A549 (cell line): ENCODE results near the gene PCGF5.
"Not testable (repeated sequence)": the region's sequence is repeated elsewhere in the genome, so short reads cannot be mapped to it uniquely, and the experiment has no call there.

Source experiments
- CHD2 ChIP-seq: fragments of 150-350 bp; IDR thresholded peaks from 2 replicates; pipeline ENCODE4 v1.6.1; 2014; ENCODE audit warnings: low read length; ENCODE audit not compliant: partially characterized antibody
- CTCF ChIP-seq: fragments of >200 bp; sonication (Bioruptor Twin); formaldehyde crosslinking; IDR thresholded peaks from 3 replicates; pipeline ENCODE4 v1.5.1; 2016
- ELK1 ChIP-seq: fragments of 150-350 bp; IDR thresholded peaks from 2 replicates; pipeline ENCODE4 v1.6.1; 2014; ENCODE audit warnings: low read depth, mild to moderate bottlenecking, low read length
- FOSB ChIP-seq: fragments of 250-450 bp; sonication (Bioruptor Pico); IDR thresholded peaks from 2 replicates; pipeline ENCODE4 v1.5.0; 2020; ENCODE audit warnings: mild to moderate bottlenecking, moderate library complexity
- HDAC2 ChIP-seq: fragments of 200-600 bp; sonication (generic); IDR thresholded peaks from 2 replicates; pipeline ENCODE4 v1.6.1; 2016
- MAX ChIP-seq: IDR thresholded peaks from 2 replicates; pipeline ENCODE4 v1.6.1; 2012
- POLR2AphosphoS2 ChIP-seq: conservative IDR thresholded peaks from 2 replicates; pipeline ENCODE4 v1.6.1; 2012; ENCODE audit warnings: low read length, improper control_type of control experiment, inconsistent platforms
- RCOR1 ChIP-seq: fragments of 150-350 bp; IDR thresholded peaks from 2 replicates; pipeline ENCODE4 v1.6.1; 2014; ENCODE audit warnings: antibody characterized with exemption, low read length, low read depth
- RFX5 ChIP-seq: fragments of 450-650 bp; IDR thresholded peaks from 2 replicates; pipeline ENCODE4 v1.7.1; 2014; ENCODE audit warnings: antibody characterized with exemption, mild to moderate bottlenecking, moderate library complexity
- USF2 ChIP-seq: fragments of 450-650 bp; IDR thresholded peaks from 2 replicates; pipeline ENCODE4 v1.6.1; 2014; ENCODE audit warnings: antibody characterized with exemption

GRCh38 chr10:91302946-91303345 is 82.5 kb downstream of the PCGF5 start:
- TF ChIP-seq CTCF; RCOR1; HDAC2; ELK1; FOSB (CRISPR knock-in tag); POLR2AphosphoS2; USF2; RFX5; MAX; CHD2: not testable (repeated sequence)
